Osteoblast (primary cell): ENCODE results near the gene SIAE. TPM values are rescaled to one million over a fixed set of nuclear protein-coding genes. Genes with fewer than 3 reads are reported as not detected.

Experiments used
- DNase-seq: peaks from one replicate; pipeline ENCODE4 v3.0.0; 2011; ENCODE audit warnings: low spot score, mixed read lengths; ENCODE audit not compliant: insufficient read length; ENCODE audit errors: missing footprints
- H2AFZ ChIP-seq: 2 replicates; pipeline ENCODE4 v1.6.0; 2011; ENCODE audit warnings: mild to moderate bottlenecking, low read length
- H3K27ac ChIP-seq: 2 replicates; pipeline ENCODE4 v1.5.1; 2011; ENCODE audit warnings: mild to moderate bottlenecking, low read depth, low read length, moderate library complexity
- H3K27me3 ChIP-seq: 2 replicates; pipeline ENCODE4 v1.6.0; 2012; ENCODE audit warnings: mild to moderate bottlenecking, control low read depth, inconsistent platforms, low read length, moderate library complexity; ENCODE audit not compliant: insufficient read depth
- H3K36me3 ChIP-seq: 2 replicates; pipeline ENCODE4 v1.5.1; 2011; ENCODE audit warnings: mild to moderate bottlenecking, low read length, control low read depth, moderate library complexity; ENCODE audit not compliant: insufficient read depth
- H3K4me1 ChIP-seq: 2 replicates; pipeline ENCODE4 v1.5.1; 2011; ENCODE audit warnings: mild to moderate bottlenecking, low read length, control low read depth, moderate library complexity; ENCODE audit not compliant: insufficient read depth
- H3K4me2 ChIP-seq: 2 replicates; pipeline ENCODE4 v1.6.0; 2011; ENCODE audit warnings: mild to moderate bottlenecking, low read length; ENCODE audit not compliant: insufficient read depth
- H3K4me3 ChIP-seq: fragments of 200-600 bp; sonication (generic); 3 replicates; pipeline ENCODE4 v1.5.1; 2012; ENCODE audit warnings: mild to moderate bottlenecking, low read length, inconsistent platforms; ENCODE audit not compliant: insufficient read depth
- H3K79me2 ChIP-seq: 2 replicates; pipeline ENCODE4 v1.6.0; 2012; ENCODE audit warnings: mild to moderate bottlenecking, low read length, control low read depth, inconsistent platforms; ENCODE audit not compliant: insufficient read depth
- H3K9me3 ChIP-seq: 2 replicates; pipeline ENCODE4 v1.5.1; 2011; ENCODE audit warnings: low read depth, low read length, control low read depth
- H4K20me1 ChIP-seq: 2 replicates; pipeline ENCODE4 v1.6.0; 2012; ENCODE audit warnings: mild to moderate bottlenecking, low read length, control low read depth; ENCODE audit not compliant: insufficient read depth
- total RNA-seq: library from RNA; depleted of rRNA; stranded (reverse); fragments of >200 nt; gene quantifications from 2 replicates; pipeline ENCODE4 v1.2.3, GENCODE V29; 2012
- TF ChIP-seq, protein P1 (sequence below): IDR thresholded peaks from 2 replicates; pipeline ENCODE4 v1.5.1; 2011; ENCODE audit warnings: mild to moderate bottlenecking, low read depth, low read length, moderate library complexity; ENCODE audit errors: extremely low read depth

The SIAE gene
- total RNA-seq, 1 donor, result 10.5 TPM

DNA sequence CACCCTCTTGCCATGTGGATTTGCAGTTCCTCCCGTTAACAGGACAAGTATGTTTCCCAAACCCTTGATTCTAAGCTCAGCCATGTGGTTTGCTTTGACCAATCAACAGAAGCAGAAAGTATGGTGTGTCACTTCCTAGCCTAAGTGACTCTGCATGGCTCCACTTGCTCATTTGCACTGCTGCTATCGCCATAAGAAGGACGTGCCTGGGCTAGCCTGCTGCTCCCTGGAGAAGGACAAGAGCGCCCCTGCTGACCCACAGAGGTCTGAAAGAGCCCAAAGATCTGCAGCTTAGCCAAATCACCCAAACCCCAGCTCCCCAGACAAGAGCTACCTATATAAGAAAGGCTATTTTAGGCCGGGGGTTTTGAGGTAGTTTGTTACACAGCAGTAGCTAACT is 32.9 kb downstream of the SIAE start:
- TF ChIP-seq, protein P1, sequence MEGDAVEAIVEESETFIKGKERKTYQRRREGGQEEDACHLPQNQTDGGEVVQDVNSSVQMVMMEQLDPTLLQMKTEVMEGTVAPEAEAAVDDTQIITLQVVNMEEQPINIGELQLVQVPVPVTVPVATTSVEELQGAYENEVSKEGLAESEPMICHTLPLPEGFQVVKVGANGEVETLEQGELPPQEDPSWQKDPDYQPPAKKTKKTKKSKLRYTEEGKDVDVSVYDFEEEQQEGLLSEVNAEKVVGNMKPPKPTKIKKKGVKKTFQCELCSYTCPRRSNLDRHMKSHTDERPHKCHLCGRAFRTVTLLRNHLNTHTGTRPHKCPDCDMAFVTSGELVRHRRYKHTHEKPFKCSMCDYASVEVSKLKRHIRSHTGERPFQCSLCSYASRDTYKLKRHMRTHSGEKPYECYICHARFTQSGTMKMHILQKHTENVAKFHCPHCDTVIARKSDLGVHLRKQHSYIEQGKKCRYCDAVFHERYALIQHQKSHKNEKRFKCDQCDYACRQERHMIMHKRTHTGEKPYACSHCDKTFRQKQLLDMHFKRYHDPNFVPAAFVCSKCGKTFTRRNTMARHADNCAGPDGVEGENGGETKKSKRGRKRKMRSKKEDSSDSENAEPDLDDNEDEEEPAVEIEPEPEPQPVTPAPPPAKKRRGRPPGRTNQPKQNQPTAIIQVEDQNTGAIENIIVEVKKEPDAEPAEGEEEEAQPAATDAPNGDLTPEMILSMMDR, result no peak
- Histone ChIP-seq H3K4me3 (no peak overlapping the region), H3K27me3 (no peaks in the 10 kb centered on the region), H3K27ac (no peak overlapping the region), H2AFZ (no peak overlapping the region), H3K4me1 (peaks cover 24% of the 10 kb centered on the region), H3K9me3 (no peaks in the 10 kb centered on the region), H3K4me2 (no peak overlapping the region), H3K79me2 (no peaks in the 10 kb centered on the region), H3K36me3 (peaks cover 29% of the 10 kb centered on the region), H4K20me1 (peaks cover 2% of the 10 kb centered on the region)
- no peak for DNase-seq

DNA sequence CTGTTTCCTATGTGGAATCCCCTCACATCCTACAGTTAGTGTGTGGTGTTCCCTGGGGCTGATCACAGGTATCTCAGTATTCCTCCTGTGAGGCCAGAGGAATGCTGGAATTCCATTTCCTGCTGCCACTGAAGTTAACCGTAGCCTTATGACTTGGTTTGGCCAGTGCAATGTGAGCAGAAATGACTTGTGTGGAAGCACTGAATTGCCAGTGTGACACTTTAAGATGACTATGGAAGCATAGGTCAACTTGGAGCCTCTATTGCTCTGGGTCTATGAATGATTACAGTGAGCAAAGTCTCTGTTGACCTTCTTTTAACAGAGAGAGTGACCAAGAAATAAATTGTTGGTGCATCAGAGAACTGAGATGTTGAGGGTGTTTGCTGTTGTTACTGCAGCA is 34.4 kb downstream of the SIAE start:
- Histone ChIP-seq H3K27me3 (no peaks in the 10 kb centered on the region), H4K20me1 (peaks cover 2% of the 10 kb centered on the region)

DNA sequence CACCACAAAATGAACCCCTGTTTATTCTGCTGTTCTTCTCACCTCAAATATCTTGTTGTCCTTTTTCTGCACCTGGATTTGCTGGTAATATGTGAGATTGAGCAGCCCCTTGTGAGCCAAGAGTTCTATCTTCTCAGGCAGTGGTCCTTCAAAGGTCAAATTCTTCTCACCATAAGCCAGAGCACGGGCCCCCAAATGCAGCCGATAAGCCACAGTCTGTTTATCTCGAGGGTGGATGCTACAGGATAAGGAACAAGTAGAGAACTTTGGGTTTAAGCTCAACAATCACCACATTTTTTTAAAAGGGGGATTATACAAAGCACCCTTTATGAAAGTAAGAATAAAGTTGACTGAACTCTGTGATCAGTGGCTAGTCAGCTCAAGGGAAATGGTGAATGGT is 35.0 kb downstream of the SIAE start:
- no peak overlapping the region for H2AFZ ChIP-seq
- DNase-seq, result no peak
- H3K27ac ChIP-seq, result no peak overlapping the region
- H3K4me2 ChIP-seq, result no peak overlapping the region
- no peak overlapping the region for H3K4me3 ChIP-seq
- no peaks in the 10 kb centered on the region for H3K9me3 ChIP-seq
- no peaks in the 10 kb centered on the region for H3K27me3 ChIP-seq
- H3K4me1 ChIP-seq, result peaks cover 6% of the 10 kb centered on the region
- TF ChIP-seq, protein P1, result no peak
- H3K36me3 ChIP-seq, result peaks cover 41% of the 10 kb centered on the region
- no peaks in the 10 kb centered on the region for H4K20me1 ChIP-seq
- no peaks in the 10 kb centered on the region for H3K79me2 ChIP-seq

More for the DNA sequence above, 34.4 kb downstream of the SIAE start:
- Histone ChIP-seq H3K4me3 (no peak overlapping the region), H3K4me1 (peaks cover 11% of the 10 kb centered on the region), H3K27ac (no peak overlapping the region), H2AFZ (no peak overlapping the region), H3K9me3 (no peaks in the 10 kb centered on the region), H3K79me2 (no peaks in the 10 kb centered on the region), H3K36me3 (peaks cover 37% of the 10 kb centered on the region), H3K4me2 (no peak overlapping the region)
- TF ChIP-seq, protein P1, result no peak
- no peak for DNase-seq

DNA sequence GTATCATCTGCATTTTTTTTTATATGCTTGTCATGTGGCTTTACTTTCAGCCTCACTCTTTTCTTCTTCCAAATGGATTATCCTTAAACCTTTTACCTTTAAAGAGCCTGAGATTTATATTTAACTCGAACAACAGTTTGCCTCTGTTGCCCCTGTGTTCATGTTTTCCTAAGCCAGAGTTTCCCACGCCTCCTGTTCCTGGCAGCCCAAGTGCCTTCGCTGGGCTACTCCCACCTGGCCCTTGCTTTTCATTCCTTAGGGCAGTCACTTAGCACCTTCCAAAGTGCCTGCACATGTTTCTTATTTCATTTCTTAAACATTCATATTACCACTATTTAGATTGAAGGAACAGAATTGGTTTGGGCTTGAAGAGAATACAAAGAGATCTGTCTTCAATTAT is 37.6 kb downstream of the SIAE start:
- H3K27me3 ChIP-seq, result no peaks in the 10 kb centered on the region
- TF ChIP-seq, protein P1, result no peak
- H3K36me3 ChIP-seq, result peaks cover 66% of the 10 kb centered on the region
- H3K4me2 ChIP-seq, result no peak overlapping the region
- no peaks in the 10 kb centered on the region for H3K79me2 ChIP-seq
- peaks cover 2% of the 10 kb centered on the region for H4K20me1 ChIP-seq
- no peaks in the 10 kb centered on the region for H3K9me3 ChIP-seq
- H3K4me3 ChIP-seq, result no peak overlapping the region
- no peak overlapping the region for H2AFZ ChIP-seq
- no peaks in the 10 kb centered on the region for H3K4me1 ChIP-seq
- no peak overlapping the region for H3K27ac ChIP-seq
- no peak for DNase-seq
